HL-60 (cell line): ENCODE results near the gene ADAMTS16.

Experiments
- DNase-seq, 2 experiments: peaks; one replicate each; pipeline ENCODE4 v3.0.0-alpha.2; 2010 to 2020; ENCODE audit warnings: low read depth in 1 of 2, low spot score in 1 of 2
- H3K27ac ChIP-seq: fragments of 250-450 bp; sonication (Bioruptor Pico); replicated peaks from 2 replicates; pipeline ENCODE4 v1.5.1; 2020; ENCODE audit warnings: mild to moderate bottlenecking, moderate library complexity
- H3K27me3 ChIP-seq: fragments of 250-450 bp; sonication (Bioruptor Pico); 2 replicates; pipeline ENCODE4 v1.5.1; 2021; ENCODE audit warnings: mild to moderate bottlenecking, moderate library complexity; ENCODE audit not compliant: insufficient read depth, poor library complexity, severe bottlenecking
- H3K4me3 ChIP-seq: replicated peaks from 2 replicates; pipeline ENCODE4 v1.5.1; 2011; ENCODE audit warnings: mild to moderate bottlenecking, control low read depth, low read length; ENCODE audit not compliant: insufficient read depth
- CTCF ChIP-seq: IDR thresholded peaks from one replicate; pipeline ENCODE4 v1.5.1; 2011; ENCODE audit warnings: low read length, control low read depth, inconsistent platforms; ENCODE audit not compliant: insufficient read depth
- GABPA ChIP-seq: IDR thresholded peaks from 2 replicates; pipeline ENCODE4 v1.6.1; 2012; ENCODE audit warnings: low read depth
- POLR2AphosphoS5 ChIP-seq: IDR thresholded peaks from 2 replicates; pipeline ENCODE4 v1.6.1; 2012; ENCODE audit warnings: low read depth
- REST ChIP-seq: IDR thresholded peaks from 2 replicates; pipeline ENCODE4 v1.6.1; 2012; ENCODE audit warnings: low read depth; ENCODE audit not compliant: insufficient replicate concordance
- SPI1 ChIP-seq: IDR thresholded peaks from 2 replicates; pipeline ENCODE4 v1.6.1; 2012; ENCODE audit warnings: low read depth, mild to moderate bottlenecking, borderline replicate concordance

Gene ADAMTS16

GRCh38 chr5:5266297-5266696 is 126.2 kb downstream of the ADAMTS16 start:
- Histone ChIP-seq H3K4me3 (no peak overlapping the region), H3K27me3 (no peaks in the 10 kb centered on the region), H3K27ac (no peak overlapping the region)
- no peak for DNase-seq
- no peak for TF ChIP-seq REST
- no peak for TF ChIP-seq GABPA
- no peak for TF ChIP-seq POLR2AphosphoS5
- TF ChIP-seq CTCF: no peak
- no peak for TF ChIP-seq SPI1

GRCh38 chr5:5270161-5270560 is 130.0 kb downstream of the ADAMTS16 start:
- DNase-seq: no peak
- no peak for TF ChIP-seq SPI1
- TF ChIP-seq CTCF: no peak
- TF ChIP-seq POLR2AphosphoS5: no peak
- TF ChIP-seq REST: no peak
- no peak for TF ChIP-seq GABPA
- no peak overlapping the region for H3K4me3 ChIP-seq
- no peak overlapping the region for H3K27ac ChIP-seq
- no peaks in the 10 kb centered on the region for H3K27me3 ChIP-seq

GRCh38 chr5:5270958-5271785 is 131.0 kb downstream of the ADAMTS16 start:
- Histone ChIP-seq H3K27me3 (no peaks in the 10 kb centered on the region), H3K27ac (no peak overlapping the region), H3K4me3 (no peak overlapping the region)
- no peak for DNase-seq
- TF ChIP-seq POLR2AphosphoS5 (no peak), REST (no peak), SPI1 (no peak), CTCF (no peak), GABPA (no peak)
